GM19239 (cell line): ENCODE results near the gene ANKS1A.
A peak's percentile ranks its signal among the peaks of the same experiment; 100 is the strongest.

Experiments
- DNase-seq: peaks from one replicate; pipeline ENCODE4 v3.0.0; 2011; ENCODE audit warnings: low spot score; ENCODE audit not compliant: insufficient read length
- FAIRE-seq: peaks from 2 replicates; lab custom pipeline; 2011; peaks lifted over from hg19 to GRCh38; lab: Jason Lieb, UNC

The ANKS1A gene

DNA sequence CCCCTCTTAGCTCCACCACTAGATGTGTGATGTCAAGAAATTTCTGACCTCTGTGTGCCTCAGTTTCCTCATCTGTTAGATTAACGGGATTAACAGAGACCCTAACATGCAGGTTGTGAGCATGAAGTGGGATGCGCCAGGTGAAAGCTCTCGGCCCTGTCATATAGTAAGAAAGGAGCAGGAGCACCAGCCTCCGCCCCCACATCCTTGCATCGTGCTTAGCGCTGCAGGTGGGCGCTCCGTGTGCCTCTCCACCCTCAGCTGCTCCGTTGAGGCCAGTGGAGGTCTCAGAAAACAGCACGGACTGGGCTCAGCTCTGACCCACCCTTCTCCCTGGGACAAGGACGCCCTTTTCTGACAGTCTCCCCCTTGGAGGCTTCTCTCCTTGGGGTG is 188.7 kb downstream of the ANKS1A start:
- FAIRE-seq = no peak
- no peak for DNase-seq

- FAIRE-seq = no peak
Measured at GRCh38 chr6:35078226-35078850, 189.3 kb downstream of the ANKS1A start.

GRCh38 chr6:35078896-35079295 is 189.8 kb downstream of the ANKS1A start:
- no peak for DNase-seq
- FAIRE-seq = no peak

More at GRCh38 chr6:35078226-35078850, 189.3 kb downstream of the ANKS1A start:
- no peak for DNase-seq

- no peak for DNase-seq
- FAIRE-seq = no peak
Measured at GRCh38 chr6:35079311-35080000, 190.4 kb downstream of the ANKS1A start.

DNA sequence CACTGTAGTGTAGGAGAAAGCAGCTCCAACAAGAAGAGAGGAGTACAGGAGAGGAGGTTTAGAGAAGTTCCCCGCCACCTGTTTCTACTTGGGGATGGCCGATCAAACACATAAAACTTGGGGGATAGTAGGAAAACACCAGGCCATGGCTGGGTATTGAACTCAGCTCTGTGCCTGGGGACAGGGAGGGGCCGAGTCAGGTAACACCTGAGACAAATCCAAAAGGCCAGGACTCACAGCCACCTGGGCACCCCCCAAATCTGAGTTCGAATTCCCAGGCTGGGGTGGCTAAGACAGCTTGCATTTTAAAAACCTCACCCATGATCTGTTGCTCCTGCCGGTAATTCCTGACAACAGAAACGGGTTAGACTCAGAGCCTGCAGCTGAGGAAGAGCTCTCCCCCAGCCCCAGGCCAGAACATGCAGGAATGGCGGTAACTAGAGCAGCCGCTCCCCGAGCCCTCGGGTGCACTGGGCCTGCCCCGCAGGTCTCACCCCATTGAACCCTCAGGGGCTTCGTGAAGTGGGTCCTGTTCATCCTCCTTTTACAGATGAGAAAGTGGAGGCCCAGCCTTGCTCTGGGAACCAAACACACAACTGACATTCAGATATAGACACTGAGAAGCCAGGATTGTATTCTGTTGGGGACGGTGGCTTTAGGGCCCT is 191.1 kb downstream of the ANKS1A start:
- no peak for DNase-seq
- no peak for FAIRE-seq

DNA sequence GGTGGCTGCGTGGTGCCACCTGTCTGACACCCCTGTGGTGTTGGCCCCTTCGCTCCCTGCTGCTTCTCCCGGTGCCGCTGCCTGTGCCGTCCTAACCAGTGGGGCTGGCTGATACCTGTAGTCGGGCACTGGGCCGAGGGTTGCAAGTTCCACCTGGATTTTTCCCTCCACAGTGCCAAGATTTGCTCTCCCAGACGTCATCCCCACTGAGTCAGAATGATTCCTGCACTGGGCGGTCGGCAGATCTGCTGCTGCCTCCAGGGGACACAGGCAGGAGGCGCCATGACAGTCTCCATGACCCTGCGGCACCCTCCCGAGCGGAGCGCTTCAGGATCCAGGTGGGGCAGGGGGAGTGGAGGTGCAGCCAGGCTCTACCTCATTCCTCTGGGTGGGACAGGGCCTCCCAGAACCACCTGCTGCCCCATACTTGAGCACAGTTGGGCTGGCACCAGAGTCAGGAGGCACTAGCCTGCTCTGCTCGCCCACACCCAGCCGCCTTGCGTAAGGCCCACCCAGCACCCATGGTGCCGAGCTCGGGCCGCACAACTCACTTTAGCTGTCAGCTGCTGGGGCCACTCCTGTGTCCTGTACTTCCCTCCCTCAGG is 191.9 kb downstream of the ANKS1A start:
- FAIRE-seq (no peak), DNase-seq (no peak)

DNA sequence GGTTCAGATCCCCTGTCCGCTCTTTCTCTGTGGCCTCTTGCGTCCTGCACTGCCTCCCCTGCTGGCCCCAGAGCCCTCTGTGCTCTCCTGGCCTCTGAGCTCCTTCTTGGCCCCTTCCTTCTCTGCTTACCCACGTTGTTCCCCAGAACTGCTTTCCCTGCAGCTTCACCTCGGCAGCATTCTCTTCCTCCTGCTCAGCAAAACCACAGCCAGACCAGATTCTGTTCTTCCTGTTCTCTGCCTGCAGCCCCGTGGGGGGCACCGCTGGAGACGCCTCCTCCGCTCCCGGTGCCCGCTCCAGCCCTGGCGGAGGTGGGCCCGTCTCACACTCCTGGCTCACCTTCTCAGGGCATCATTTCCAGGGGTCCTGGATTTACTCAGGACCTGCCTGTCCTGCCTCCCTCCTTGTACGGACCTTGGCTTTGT is 192.4 kb downstream of the ANKS1A start:
- no peak for DNase-seq

DNA sequence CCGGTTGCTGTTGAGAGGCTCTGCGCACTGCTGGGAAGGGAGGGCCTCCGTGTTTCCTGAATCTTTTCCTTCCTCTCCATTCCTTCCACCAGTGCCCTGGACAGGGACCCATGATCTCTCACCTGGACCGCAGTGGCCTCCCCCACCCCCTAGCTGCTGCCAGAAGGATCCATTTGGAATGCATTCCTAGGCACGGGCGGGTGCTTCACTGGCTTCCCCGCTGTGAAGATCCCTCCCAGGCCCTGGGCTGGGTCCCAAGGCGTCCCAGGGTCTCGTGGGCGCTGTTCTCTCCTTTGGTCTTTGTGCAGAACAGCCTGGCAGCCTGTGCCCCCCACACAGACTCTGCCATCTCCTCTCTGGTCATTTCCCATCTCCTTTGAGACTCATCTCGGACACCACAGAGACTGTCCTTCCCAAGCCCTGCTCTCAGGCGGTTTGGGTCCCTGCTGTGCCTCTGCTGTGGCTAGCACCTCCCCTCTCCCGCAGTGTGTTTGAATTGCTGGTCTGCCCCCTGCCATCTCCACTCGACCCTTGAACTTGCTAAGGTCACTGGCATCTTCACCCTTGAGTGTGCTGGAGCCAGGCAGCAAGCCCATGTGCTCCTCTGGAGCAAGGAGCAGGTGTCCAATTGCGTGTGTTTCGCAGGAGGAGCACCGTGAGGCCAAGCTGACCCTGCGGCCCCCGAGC is 193.1 kb downstream of the ANKS1A start:
- DNase-seq (no peak), FAIRE-seq (no peak)

More for the DNA sequence above, 192.4 kb downstream of the ANKS1A start:
- FAIRE-seq = no peak

- FAIRE-seq (no peak), DNase-seq (no peak)
Measured at GRCh38 chr6:35082733-35083403, 193.8 kb downstream of the ANKS1A start.

GRCh38 chr6:35083507-35083906 is 194.5 kb downstream of the ANKS1A start:
- DNase-seq (no peak), FAIRE-seq (no peak)

GRCh38 chr6:35084041-35084491 is 195.0 kb downstream of the ANKS1A start:
- no peak for DNase-seq
- no peak for FAIRE-seq

- FAIRE-seq (no peak), DNase-seq (no peak)
Measured at GRCh38 chr6:35084511-35085203, 195.6 kb downstream of the ANKS1A start.

DNA sequence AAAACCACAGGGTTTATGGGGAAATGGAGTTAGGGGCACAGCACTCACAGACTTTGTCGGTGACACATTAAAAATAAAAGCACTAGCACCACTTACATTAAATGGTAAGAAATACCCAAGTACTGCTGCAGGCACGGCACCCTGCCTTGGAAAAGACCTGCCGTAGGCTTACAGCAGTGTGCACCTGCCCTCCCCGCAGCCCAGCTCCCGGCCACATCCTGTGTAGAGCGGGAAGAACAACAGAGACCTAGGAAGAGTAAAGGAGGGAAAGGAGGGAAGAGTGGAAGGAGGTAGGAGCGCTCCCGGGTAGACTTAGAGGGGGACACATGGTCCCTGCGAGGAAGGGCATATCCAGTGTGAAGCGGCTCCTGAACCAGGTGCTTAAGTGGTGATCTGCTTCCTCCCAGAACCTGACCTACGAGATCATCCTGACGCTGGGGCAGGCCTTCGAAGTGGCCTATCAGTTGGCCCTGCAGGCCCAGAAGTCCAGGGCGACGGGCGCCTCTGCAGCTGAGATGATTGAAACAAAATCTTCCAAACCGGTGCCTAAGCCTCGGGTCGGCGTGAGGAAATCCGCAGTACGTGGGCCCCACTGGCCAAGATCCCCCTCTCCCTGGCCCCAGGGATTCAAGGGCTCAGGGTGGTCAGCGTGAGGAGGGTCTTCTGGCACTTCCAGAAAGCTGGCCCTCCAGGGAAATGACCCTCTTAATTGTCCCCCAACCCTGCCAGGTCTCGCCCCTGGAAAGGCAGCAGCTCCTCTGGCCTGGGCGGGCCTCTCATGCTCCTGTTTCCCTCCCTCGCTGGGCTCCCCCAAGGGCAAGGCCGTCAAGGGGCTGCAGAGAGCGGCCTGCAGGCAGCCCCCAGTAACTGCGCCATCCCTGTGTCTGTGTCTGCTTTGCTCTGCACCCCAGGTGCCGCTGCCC is 196.6 kb downstream of the ANKS1A start:
- DNase-seq (no peak), FAIRE-seq (no peak)

GRCh38 chr6:35086282-35086632 is 197.2 kb downstream of the ANKS1A start:
- DNase-seq (peak; percentile 1), FAIRE-seq (no peak)

DNA sequence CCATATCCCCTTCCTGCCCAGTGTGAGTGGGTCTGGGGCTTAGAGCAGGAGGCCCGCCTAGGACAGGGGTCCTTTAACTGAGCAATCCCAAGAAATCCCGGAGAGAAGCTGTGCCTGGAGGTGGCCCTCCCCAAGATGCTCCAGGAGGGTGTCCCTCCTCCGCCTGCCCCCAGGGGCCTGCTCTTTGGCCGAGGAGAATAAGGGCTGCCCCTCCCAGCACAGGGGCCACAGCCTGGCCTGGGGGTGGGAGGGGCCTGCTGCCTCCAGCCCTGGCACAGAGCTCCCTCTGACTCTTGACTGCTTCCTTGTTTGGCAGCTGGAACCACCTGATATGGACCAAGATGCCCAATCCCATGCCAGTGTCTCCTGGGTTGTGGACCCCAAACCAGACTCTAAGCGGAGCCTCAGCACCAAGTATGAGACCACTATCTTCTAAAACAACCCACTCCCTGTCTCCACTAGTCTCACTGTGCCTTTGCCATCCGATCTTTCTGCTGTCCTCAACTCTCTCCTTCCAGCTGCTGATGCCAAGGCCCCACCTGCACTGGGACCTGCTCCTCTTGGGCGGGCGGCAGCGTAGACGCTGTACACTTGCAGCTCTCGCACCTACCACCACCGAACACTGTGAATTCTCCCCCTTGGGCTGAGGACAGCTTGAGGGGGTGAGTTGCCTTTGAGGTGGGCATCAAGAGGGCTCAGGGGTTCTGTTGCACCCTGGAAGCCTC is 197.7 kb downstream of the ANKS1A start:
- no peak for FAIRE-seq
- peak; percentile 1 for DNase-seq

DNA sequence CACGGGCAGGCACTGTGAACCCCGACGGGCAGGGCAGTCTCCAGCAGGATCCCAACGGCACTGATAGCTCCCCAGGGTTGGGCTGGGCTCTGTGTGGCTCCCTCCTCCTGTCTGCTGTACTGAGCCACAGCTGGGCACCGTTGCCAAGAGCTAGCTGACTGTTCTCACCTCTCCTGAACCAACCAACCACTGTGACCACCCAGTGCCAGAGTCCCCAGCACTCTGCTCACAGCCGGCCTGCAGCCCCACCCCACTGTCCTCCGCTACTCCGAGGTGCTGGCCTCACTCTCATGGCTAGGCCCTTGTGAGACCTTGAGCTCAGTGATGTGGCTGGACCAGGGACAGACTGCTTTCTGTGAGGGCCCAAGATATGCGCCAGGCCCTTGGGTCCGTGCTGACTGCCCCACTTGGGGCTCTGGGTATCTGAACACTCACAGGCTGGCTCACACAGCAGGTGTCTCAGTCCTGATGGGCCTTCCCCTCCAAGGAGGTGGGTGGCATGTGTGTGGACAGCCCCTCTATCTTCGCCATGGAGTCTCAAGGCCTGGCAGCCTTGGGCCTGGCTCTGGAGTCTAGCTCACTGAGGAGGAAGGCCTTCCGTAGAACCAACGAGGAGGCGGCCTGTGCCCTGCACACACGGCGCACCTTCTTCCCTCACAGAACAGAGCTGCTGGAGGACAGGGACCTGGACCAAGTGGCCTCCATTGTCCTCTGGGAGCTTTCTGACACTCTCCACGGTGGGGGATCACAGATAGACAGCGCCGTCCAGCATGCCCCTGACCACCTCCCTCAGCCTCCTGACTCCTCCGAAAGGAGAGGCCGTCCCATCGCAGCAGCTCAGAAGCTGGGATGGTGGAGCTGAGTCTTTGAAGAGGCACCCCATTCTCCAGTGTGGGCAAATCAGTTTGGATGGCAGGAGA is 198.6 kb downstream of the ANKS1A start:
- DNase-seq (no peak), FAIRE-seq (no peak)
